K562 (cell line): ENCODE data around the gene NOP16.

ENCODE experiments used
- CREB5 ChIP-seq: fragments of 250-450 bp; sonication (Bioruptor Pico); IDR thresholded peaks from 2 replicates; pipeline ENCODE4 v1.5.0; 2020; ENCODE audit warnings: mild to moderate bottlenecking
- CREM ChIP-seq: IDR thresholded peaks from 2 replicates; pipeline ENCODE4 v1.6.1; 2014; ENCODE audit warnings: antibody characterized with exemption, low read depth
- CTCF ChIP-seq, 3 experiments: IDR thresholded peaks in 2 of 3; conservative IDR thresholded peaks in 1 of 3; 2 replicates each; pipeline ENCODE4 v1.5.1; 2011 to 2012; ENCODE audit warnings: low read length in 3 of 3, mild to moderate bottlenecking in 3 of 3, control low read depth in 2 of 3, improper control_type of control experiment in 1 of 3, inconsistent platforms in 1 of 3, low read depth in 1 of 3, mixed read lengths in 1 of 3, moderate library complexity in 1 of 3; ENCODE audit not compliant: insufficient read depth in 2 of 3
- ELK1 ChIP-seq: sonication (generic); formaldehyde crosslinking; IDR thresholded peaks from 2 replicates; pipeline ENCODE4 v1.8.1; 2022; ENCODE audit warnings: missing genetic modification reagents
- EP300 ChIP-seq: IDR thresholded peaks from 2 replicates; pipeline ENCODE4 v1.6.1; 2012; ENCODE audit warnings: low read length, improper control_type of control experiment
- NELFE ChIP-seq: IDR thresholded peaks from 2 replicates; pipeline ENCODE4 v1.6.1; 2011; ENCODE audit warnings: mild to moderate bottlenecking; ENCODE audit not compliant: insufficient read depth, insufficient read length
- NR1H2 ChIP-seq: sonication (generic); formaldehyde crosslinking; IDR thresholded peaks from 2 replicates; pipeline ENCODE4 v1.4.0; 2020; ENCODE audit warnings: mild to moderate bottlenecking, missing genetic modification reagents
- POLR2AphosphoS5 ChIP-seq: IDR thresholded peaks from 2 replicates; pipeline ENCODE4 v1.6.1; 2011; ENCODE audit warnings: mild to moderate bottlenecking, low read depth, low read length, moderate library complexity; ENCODE audit not compliant: control insufficient read depth, insufficient read depth
- PRMT5 ChIP-seq: sonication (generic); formaldehyde crosslinking; IDR thresholded peaks from 2 replicates; pipeline ENCODE4 v1.5.0; 2020; ENCODE audit warnings: missing genetic modification reagents
- RFX7 ChIP-seq: fragments of 250-450 bp; sonication (Bioruptor Pico); IDR thresholded peaks from 2 replicates; pipeline ENCODE4 v1.5.1; 2021; ENCODE audit warnings: mild to moderate bottlenecking
- SP1 ChIP-seq: sonication (generic); formaldehyde crosslinking; IDR thresholded peaks from 2 replicates; pipeline ENCODE4 v1.8.1; 2022; ENCODE audit warnings: mild to moderate bottlenecking, missing genetic modification reagents
- ZBTB11 ChIP-seq, 3 experiments: fragments of 200-800 bp in 1 of 3; fragments of 250-450 bp in 1 of 3; fragments of 450-650 bp in 1 of 3; sonication (Bioruptor Pico) in 1 of 3; sonication (Bioruptor generic) in 1 of 3; formaldehyde crosslinking in 1 of 3; IDR thresholded peaks; 2 replicates each; pipeline versions ENCODE4 v1.6.1 to v1.8.0; 2016 to 2022; ENCODE audit warnings: mild to moderate bottlenecking in 2 of 3, missing genetic modification characterization in 2 of 3, missing compliant biosample characterization in 1 of 3, moderate library complexity in 1 of 3
- ZNF174 ChIP-seq: fragments of 250-450 bp; sonication (Bioruptor Pico); IDR thresholded peaks from 2 replicates; pipeline ENCODE4 v1.4.0; 2020; ENCODE audit warnings: mild to moderate bottlenecking
- ZNF766 ChIP-seq: fragments of 200-800 bp; sonication (Bioruptor generic); conservative IDR thresholded peaks from 2 replicates; pipeline ENCODE4 v1.6.1; 2016; ENCODE audit warnings: missing genetic modification characterization, missing compliant biosample characterization

GRCh38 chr5:176394096-176394495, 5.7 kb upstream of the NOP16 start:
- TF ChIP-seq ZNF174 (CRISPR knock-in tag) (no peak), NELFE (no peak), ZBTB11 (CRISPR knock-in tag; IDR thresholded peaks at IDR 0.05) (no peak), PRMT5 (no peak), CREB5 (CRISPR knock-in tag) (no peak), POLR2AphosphoS5 (no peak), CTCF (IDR thresholded peaks at IDR 0.05 in 2 of 3, conservative IDR thresholded peaks at IDR 0.05 in 1 of 3; ENCODE audit: insufficient read depth in 2 of 3, low read depth in 1 of 3, low read length in 3 of 3) (no peak), SP1 (no peak), EP300 (no peak), CREM (no peak), NR1H2 (no peak), ZNF766 (CRISPR knock-in tag) (no peak), ELK1 (CRISPR knock-in tag) (no peak), RFX7 (CRISPR knock-in tag) (no peak)
